HEK293 (cell line): ENCODE results near the gene YEATS4.

ENCODE experiments used
- ZNF133 ChIP-seq: fragments of 450-650 bp; formaldehyde crosslinking; IDR thresholded peaks from 2 replicates; pipeline ENCODE4 v1.5.1; 2016; ENCODE audit warnings: missing biosample characterization, missing genetic modification characterization
- ZNF311 ChIP-seq: fragments of 450-650 bp; formaldehyde crosslinking; IDR thresholded peaks from 2 replicates; pipeline ENCODE4 v1.5.1; 2017; ENCODE audit warnings: missing biosample characterization, missing genetic modification characterization, borderline replicate concordance
- ZNF394 ChIP-seq: fragments of 450-650 bp; formaldehyde crosslinking; IDR thresholded peaks from 2 replicates; pipeline ENCODE4 v1.5.1; 2016; ENCODE audit warnings: missing biosample characterization, missing genetic modification characterization, mild to moderate bottlenecking, moderate library complexity, borderline replicate concordance
- ZNF549 ChIP-seq: fragments of 450-650 bp; IDR thresholded peaks from 2 replicates; pipeline ENCODE4 v1.5.1; 2018; ENCODE audit warnings: missing biosample characterization, missing genetic modification characterization, mild to moderate bottlenecking, inconsistent platforms, moderate library complexity
- ZNF571 ChIP-seq: fragments of 450-650 bp; formaldehyde crosslinking; IDR thresholded peaks from 2 replicates; pipeline ENCODE4 v1.5.0; 2017; ENCODE audit warnings: missing biosample characterization, missing genetic modification characterization
- TF ChIP-seq, protein P1 (sequence below): fragments of 450-650 bp; formaldehyde crosslinking; IDR thresholded peaks from 2 replicates; pipeline ENCODE4 v1.5.1; 2016; ENCODE audit warnings: missing biosample characterization, missing genetic modification characterization
- TF ChIP-seq, protein P2 (sequence below): fragments of 450-650 bp; formaldehyde crosslinking; IDR thresholded peaks from 2 replicates; pipeline ENCODE4 v1.5.1; 2016; ENCODE audit warnings: missing biosample characterization, missing genetic modification characterization
- TF ChIP-seq, protein P3 (sequence below): fragments of 450-650 bp; formaldehyde crosslinking; IDR thresholded peaks from 2 replicates; pipeline ENCODE4 v1.5.1; 2016; ENCODE audit warnings: missing biosample characterization, missing genetic modification characterization
- TF ChIP-seq, protein P4 (sequence below): fragments of 450-650 bp; formaldehyde crosslinking; IDR thresholded peaks from 2 replicates; pipeline ENCODE4 v1.5.1; 2016; ENCODE audit warnings: missing biosample characterization, missing genetic modification characterization
- TF ChIP-seq, protein P5 (sequence below): fragments of 450-650 bp; formaldehyde crosslinking; IDR thresholded peaks from 2 replicates; pipeline ENCODE4; 2016; ENCODE audit warnings: missing biosample characterization, missing genetic modification characterization
- TF ChIP-seq, protein P6 (sequence below): fragments of 450-650 bp; formaldehyde crosslinking; IDR thresholded peaks from 2 replicates; pipeline ENCODE4 v1.5.1; 2017; ENCODE audit warnings: missing biosample characterization, missing genetic modification characterization

DNA sequence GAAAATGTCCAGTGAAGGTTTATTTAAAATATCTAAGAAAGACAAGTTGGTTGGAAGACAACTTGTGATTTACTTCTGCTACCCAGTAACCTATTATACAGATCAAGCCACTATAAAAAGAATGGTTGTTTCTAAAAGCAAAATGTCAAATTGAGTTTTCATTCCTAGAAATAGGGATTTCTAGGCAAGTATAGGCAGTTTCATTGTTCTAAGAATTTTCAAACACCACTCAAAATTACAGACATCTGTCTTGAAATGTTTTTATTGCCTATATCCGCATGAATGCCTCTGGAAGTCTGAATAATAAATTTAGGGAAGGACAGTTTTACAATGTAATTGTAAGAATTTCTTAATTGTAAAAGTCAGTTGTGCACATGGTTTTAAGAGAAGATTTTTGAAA is 8.6 kb downstream of the YEATS4 start:
- TF ChIP-seq, protein P1, sequence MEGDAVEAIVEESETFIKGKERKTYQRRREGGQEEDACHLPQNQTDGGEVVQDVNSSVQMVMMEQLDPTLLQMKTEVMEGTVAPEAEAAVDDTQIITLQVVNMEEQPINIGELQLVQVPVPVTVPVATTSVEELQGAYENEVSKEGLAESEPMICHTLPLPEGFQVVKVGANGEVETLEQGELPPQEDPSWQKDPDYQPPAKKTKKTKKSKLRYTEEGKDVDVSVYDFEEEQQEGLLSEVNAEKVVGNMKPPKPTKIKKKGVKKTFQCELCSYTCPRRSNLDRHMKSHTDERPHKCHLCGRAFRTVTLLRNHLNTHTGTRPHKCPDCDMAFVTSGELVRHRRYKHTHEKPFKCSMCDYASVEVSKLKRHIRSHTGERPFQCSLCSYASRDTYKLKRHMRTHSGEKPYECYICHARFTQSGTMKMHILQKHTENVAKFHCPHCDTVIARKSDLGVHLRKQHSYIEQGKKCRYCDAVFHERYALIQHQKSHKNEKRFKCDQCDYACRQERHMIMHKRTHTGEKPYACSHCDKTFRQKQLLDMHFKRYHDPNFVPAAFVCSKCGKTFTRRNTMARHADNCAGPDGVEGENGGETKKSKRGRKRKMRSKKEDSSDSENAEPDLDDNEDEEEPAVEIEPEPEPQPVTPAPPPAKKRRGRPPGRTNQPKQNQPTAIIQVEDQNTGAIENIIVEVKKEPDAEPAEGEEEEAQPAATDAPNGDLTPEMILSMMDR (tag by site-specific recombination), result no peak
- TF ChIP-seq, protein P2, sequence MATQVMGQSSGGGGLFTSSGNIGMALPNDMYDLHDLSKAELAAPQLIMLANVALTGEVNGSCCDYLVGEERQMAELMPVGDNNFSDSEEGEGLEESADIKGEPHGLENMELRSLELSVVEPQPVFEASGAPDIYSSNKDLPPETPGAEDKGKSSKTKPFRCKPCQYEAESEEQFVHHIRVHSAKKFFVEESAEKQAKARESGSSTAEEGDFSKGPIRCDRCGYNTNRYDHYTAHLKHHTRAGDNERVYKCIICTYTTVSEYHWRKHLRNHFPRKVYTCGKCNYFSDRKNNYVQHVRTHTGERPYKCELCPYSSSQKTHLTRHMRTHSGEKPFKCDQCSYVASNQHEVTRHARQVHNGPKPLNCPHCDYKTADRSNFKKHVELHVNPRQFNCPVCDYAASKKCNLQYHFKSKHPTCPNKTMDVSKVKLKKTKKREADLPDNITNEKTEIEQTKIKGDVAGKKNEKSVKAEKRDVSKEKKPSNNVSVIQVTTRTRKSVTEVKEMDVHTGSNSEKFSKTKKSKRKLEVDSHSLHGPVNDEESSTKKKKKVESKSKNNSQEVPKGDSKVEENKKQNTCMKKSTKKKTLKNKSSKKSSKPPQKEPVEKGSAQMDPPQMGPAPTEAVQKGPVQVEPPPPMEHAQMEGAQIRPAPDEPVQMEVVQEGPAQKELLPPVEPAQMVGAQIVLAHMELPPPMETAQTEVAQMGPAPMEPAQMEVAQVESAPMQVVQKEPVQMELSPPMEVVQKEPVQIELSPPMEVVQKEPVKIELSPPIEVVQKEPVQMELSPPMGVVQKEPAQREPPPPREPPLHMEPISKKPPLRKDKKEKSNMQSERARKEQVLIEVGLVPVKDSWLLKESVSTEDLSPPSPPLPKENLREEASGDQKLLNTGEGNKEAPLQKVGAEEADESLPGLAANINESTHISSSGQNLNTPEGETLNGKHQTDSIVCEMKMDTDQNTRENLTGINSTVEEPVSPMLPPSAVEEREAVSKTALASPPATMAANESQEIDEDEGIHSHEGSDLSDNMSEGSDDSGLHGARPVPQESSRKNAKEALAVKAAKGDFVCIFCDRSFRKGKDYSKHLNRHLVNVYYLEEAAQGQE (tag by site-specific recombination), result no peak
- TF ChIP-seq, protein P3, sequence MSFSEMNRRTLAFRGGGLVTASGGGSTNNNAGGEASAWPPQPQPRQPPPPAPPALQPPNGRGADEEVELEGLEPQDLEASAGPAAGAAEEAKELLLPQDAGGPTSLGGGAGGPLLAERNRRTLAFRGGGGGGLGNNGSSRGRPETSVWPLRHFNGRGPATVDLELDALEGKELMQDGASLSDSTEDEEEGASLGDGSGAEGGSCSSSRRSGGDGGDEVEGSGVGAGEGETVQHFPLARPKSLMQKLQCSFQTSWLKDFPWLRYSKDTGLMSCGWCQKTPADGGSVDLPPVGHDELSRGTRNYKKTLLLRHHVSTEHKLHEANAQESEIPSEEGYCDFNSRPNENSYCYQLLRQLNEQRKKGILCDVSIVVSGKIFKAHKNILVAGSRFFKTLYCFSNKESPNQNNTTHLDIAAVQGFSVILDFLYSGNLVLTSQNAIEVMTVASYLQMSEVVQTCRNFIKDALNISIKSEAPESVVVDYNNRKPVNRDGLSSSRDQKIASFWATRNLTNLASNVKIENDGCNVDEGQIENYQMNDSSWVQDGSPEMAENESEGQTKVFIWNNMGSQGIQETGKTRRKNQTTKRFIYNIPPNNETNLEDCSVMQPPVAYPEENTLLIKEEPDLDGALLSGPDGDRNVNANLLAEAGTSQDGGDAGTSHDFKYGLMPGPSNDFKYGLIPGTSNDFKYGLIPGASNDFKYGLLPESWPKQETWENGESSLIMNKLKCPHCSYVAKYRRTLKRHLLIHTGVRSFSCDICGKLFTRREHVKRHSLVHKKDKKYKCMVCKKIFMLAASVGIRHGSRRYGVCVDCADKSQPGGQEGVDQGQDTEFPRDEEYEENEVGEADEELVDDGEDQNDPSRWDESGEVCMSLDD, result no peak
- no peak for TF ChIP-seq ZNF311 (tag by site-specific recombination)
- no peak for TF ChIP-seq ZNF133 (tag by site-specific recombination)
- TF ChIP-seq ZNF549, result no peak
- TF ChIP-seq, protein P4, sequence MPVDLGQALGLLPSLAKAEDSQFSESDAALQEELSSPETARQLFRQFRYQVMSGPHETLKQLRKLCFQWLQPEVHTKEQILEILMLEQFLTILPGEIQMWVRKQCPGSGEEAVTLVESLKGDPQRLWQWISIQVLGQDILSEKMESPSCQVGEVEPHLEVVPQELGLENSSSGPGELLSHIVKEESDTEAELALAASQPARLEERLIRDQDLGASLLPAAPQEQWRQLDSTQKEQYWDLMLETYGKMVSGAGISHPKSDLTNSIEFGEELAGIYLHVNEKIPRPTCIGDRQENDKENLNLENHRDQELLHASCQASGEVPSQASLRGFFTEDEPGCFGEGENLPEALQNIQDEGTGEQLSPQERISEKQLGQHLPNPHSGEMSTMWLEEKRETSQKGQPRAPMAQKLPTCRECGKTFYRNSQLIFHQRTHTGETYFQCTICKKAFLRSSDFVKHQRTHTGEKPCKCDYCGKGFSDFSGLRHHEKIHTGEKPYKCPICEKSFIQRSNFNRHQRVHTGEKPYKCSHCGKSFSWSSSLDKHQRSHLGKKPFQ (tag by site-specific recombination), result no peak
- TF ChIP-seq, protein P5, sequence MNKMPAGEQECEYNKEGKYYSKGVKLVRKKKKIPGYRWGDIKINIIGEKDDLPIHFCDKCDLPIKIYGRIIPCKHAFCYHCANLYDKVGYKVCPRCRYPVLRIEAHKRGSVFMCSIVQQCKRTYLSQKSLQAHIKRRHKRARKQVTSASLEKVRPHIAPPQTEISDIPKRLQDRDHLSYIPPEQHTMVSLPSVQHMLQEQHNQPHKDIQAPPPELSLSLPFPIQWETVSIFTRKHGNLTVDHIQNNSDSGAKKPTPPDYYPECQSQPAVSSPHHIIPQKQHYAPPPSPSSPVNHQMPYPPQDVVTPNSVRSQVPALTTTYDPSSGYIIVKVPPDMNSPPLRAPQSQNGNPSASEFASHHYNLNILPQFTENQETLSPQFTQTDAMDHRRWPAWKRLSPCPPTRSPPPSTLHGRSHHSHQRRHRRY (tag by site-specific recombination), result no peak
- TF ChIP-seq, protein P6, sequence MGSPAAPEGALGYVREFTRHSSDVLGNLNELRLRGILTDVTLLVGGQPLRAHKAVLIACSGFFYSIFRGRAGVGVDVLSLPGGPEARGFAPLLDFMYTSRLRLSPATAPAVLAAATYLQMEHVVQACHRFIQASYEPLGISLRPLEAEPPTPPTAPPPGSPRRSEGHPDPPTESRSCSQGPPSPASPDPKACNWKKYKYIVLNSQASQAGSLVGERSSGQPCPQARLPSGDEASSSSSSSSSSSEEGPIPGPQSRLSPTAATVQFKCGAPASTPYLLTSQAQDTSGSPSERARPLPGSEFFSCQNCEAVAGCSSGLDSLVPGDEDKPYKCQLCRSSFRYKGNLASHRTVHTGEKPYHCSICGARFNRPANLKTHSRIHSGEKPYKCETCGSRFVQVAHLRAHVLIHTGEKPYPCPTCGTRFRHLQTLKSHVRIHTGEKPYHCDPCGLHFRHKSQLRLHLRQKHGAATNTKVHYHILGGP, result peak; percentile 91
- no peak for TF ChIP-seq ZNF394 (tag by site-specific recombination)
- no peak for TF ChIP-seq ZNF571 (tag by site-specific recombination)
